SU-DHL-6 (cell line): ENCODE results near the gene LDLRAD3.

ENCODE experiments used
- EZH2phosphoT487 ChIP-seq: fragments of 200-600 bp; sonication (generic), shearing (Covaris generic); conservative IDR thresholded peaks from 2 replicates; pipeline ENCODE4 v1.6.1; 2018; ENCODE audit warnings: mild to moderate bottlenecking, antibody characterized with exemption, low read length, moderate library complexity, mixed read lengths
- TF ChIP-seq, protein P1 (sequence below): fragments of 200-600 bp; sonication (generic); IDR thresholded peaks from one replicate; pipeline ENCODE4 v1.5.1; 2017; ENCODE audit warnings: antibody characterized with exemption, mild to moderate bottlenecking, low read length, moderate library complexity; ENCODE audit not compliant: insufficient read depth, poor library complexity, severe bottlenecking

DNA sequence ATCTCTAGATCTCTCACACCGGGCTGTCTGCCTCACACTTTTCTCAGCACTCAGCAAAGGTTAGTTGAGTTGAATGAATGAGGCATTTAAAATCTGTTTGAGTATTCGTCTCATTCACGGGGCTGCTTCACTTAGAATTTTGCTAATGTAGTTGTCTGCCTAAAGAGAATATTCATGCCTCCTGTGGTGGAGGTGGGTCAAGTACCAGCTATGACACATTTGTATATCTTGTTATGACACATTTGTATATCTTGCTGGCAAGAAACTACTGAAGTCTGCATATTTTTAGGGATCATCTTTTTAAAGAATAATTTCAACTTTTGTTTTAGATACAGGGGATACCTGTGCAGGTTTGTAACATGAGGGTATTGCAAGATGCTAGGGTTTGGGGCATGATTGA, 43.1 kb downstream of the LDLRAD3 start:
- TF ChIP-seq, protein P1, sequence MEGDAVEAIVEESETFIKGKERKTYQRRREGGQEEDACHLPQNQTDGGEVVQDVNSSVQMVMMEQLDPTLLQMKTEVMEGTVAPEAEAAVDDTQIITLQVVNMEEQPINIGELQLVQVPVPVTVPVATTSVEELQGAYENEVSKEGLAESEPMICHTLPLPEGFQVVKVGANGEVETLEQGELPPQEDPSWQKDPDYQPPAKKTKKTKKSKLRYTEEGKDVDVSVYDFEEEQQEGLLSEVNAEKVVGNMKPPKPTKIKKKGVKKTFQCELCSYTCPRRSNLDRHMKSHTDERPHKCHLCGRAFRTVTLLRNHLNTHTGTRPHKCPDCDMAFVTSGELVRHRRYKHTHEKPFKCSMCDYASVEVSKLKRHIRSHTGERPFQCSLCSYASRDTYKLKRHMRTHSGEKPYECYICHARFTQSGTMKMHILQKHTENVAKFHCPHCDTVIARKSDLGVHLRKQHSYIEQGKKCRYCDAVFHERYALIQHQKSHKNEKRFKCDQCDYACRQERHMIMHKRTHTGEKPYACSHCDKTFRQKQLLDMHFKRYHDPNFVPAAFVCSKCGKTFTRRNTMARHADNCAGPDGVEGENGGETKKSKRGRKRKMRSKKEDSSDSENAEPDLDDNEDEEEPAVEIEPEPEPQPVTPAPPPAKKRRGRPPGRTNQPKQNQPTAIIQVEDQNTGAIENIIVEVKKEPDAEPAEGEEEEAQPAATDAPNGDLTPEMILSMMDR, result no peak
- no peak for TF ChIP-seq EZH2phosphoT487
